GM18499 (cell line): ENCODE results near the gene HHAT.

Experiments
- ATAC-seq: cut with Tn5 transposase; IDR thresholded peaks from one replicate; pipeline ENCODE4 v1.9.1; 2021; ENCODE audit warnings: moderate number of reproducible peaks; ENCODE audit not compliant: insufficient read depth, unreplicated experiment

The HHAT gene

DNA sequence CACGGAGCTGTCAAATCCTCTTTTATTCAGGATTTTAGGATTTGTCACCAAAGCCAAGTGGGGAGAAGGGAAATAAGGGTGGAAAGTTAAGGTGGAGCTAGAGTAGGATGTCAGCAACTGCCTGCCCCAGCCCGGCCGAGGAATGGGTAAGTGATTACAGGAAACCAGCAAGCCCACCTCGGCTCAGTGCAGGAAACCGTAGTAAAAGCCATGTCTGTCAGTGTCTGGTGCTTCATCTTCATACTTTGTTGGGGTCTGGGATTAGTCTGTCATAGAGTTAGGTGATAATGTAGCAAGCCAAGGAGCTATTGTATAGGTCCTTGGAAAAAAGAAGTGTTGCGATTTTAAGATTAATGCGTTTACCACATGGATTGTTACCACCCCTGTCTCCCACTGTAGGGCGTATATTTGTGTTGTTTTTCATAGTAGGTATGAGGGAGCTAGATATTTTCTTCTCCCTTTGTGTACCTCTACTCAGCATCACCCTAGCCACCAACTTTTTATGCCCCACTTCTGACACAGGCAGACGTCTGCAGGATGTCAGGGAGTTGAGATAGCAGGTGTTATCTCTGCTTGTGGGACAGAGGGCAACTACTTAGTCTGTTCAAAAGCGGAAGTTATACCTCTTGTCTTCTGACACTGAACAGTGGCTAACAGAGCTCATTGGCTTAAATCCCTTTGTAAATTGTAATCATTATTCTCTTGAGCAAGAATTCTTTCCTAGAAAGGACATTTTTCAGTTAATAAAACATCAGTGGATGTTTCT, 253.7 kb downstream of the HHAT start:
- ATAC-seq, result no peak

DNA sequence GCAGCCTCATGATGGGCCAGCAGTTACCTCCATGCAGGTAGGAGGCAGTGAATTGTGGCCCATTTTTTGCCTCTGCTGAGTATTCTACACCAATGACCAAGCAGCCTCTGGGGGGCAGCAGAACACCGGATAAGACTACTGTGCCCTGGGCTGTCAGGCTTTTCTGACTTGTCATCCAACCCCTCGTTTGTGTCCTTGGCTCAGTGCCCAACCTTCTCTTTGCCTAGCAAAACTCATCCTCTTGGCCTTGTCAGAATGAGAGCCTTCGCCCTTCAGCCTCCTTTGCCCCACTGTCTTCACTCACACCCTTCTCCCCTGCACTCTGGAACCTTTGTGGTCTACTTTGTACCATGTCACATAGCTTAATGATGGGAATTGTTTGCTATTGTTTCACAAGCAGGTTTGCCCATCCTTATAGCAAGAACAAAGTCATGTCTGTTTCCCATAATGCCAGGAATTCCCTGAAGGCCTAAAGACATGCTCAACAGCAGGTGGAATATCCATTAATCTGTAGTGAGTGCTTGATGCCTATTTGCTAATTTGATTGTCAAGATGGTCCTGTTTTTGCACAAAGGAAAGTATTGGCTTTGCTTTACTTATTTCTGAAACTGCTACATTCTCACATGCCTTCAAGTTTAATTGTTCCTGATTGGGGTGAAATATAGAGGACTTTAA, 255.9 kb downstream of the HHAT start:
- peak; percentile 61 for ATAC-seq

DNA sequence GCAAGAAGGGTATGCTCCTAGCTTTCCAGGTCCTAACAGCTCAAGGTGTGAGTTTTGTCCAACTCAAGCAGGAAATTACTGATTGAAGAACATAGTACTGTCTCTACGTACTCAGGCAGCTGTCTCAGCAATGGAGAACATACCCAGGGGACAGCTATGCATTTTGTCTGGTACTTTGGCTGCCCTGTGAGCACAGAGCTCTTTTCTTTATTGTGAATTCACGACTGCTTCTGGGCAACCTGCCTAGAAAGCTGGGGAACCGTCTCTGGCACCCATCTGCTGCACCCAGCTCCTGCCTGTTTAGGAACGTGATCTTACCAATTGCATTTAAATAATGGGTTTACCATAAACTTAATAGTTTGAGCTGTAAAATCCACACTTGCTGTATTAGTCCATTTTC, 258.1 kb downstream of the HHAT start:
- ATAC-seq, result no peak

DNA sequence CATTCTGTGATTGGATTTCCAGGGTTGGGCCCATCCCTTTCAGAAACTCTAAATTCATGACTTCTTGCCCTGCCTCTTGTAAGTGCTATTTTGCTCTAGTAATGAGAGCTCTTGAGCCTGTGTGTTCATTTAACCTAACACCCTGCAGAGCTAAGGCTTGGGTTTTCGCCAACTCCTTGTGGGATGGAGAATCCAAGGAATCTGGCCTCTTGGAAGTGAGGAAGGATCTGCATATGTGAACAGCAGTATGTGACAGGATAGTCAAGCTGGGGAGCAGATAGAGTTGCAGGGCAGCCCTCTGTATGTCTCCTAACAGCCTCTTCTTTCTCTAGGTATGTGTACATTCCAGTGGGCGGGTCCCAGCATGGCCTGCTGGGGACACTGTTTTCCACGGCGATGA, 258.9 kb downstream of the HHAT start:
- ATAC-seq, result no peak

GRCh38 chr1:210588357-210588756, 259.7 kb downstream of the HHAT start:
- no peak for ATAC-seq

DNA sequence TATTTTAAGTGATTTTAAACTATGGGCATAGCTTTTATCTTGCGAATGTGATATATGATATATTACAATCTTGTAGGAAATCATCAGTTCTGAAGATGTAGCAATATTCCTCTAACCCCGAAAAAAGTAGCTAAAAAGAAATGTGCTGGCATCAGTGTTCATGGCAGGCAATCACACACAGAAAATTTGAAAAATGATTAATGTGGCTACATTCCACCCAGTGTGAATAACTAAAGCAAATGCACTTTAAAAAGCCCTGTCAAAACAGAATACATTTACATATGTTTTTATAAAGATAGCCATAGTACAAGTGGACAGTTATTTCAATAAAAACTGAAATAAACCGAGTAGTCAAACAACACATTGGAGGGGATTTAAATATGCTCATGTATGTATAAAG, 260.2 kb downstream of the HHAT start:
- ATAC-seq, result no peak

GRCh38 chr1:210591214-210591613, 262.5 kb downstream of the HHAT start:
- no peak for ATAC-seq

- ATAC-seq, result no peak
Measured at GRCh38 chr1:210594605-210595004, 265.9 kb downstream of the HHAT start.

DNA sequence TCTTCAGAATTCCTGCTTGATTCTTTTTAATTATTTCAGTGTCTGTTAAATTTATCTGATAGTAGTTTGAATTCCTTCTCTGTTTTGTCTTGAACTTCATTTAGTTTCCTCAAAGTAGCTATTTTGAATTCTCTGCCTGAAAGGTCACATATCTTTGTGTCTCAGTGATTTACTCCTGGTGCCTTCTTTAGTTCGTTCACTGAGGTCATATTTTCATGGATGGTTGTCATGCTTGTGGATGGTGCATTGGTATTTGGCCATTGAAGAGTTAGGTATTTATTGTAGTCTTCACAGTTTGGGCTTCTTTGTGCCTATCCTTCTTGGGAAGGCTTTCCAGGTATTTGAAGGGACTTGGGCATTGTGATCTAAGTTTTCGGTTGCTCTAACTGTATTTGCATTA, 267.9 kb downstream of the HHAT start:
- no peak for ATAC-seq

DNA sequence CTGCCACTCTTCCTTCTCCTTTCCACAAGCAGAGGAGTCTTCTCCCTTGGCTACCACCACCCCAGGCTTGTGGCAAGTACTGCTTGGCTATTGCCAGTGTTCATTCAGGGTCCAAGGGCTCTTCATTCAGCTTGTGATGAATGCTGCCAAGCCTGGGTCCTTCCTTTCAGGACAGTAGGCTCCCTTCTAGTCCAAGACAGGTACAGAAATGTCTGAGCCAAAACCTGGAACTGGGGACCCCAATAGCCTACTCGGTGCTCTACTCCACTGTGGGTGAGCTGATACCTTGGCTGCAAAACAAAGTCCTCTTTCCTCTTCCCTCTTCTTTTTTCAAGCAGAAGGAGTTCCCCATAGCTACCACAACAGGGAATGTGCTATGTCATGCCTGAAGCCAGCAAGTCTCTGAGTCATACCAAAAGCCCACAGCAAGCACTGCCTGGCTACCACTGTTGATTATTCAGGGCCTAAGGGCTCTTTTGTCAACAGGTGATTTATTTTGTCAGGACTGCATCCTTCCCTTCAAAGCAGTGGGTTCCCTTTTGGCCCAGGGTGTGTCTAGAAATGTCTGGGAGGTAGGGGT, 268.9 kb downstream of the HHAT start:
- peak; percentile 80 for ATAC-seq

DNA sequence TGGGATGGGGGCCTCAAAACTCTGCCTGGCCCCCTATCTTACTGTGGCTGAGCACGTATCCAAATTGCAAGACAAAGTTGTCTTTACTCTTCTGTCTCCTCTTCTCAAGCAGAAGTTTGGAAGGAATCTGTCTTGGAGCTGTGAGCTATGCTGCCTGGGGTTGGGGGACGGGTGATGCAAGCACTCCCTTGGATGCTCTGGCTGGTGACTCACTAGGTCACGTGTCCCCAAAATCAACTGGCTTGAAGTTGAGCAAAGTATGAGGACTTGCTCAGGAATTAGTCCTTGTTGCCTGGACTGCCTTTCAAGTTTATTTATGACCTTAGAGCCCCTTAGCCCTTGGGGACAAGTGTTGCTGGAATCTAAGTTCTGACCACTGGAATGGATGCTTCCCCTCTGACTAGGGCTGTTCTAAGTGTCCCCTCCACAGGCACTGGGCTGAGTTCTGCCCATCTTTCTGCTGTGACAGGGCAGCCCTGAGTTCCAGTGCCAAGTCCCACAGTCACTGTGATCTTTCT, 269.5 kb downstream of the HHAT start:
- ATAC-seq, result no peak

- no peak for ATAC-seq
Measured at GRCh38 chr1:210600421-210601159, 271.9 kb downstream of the HHAT start.

- ATAC-seq, result no peak
Measured at GRCh38 chr1:210603123-210603522, 274.4 kb downstream of the HHAT start.

GRCh38 chr1:210605099-210605498, 276.4 kb downstream of the HHAT start:
- ATAC-seq, result no peak

DNA sequence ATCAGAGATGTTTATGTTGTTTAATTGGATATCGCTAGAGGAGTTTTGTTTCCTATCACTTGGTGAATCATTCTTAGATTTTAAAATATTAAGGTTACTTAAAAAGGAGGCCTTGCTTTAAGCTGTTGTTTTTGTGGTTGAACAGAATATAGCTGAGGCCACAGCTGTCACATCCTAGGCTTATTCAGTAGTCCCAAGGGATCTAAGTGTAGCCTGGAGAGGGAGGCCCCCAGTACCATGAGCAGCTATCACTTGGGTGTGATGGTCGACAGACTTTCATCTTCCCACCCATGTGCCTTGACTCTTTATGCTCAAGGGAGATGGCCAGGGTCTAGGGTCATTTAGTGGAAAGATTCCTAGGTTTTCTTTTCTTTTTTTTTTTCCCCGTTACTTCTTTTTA, 278.7 kb downstream of the HHAT start:
- no peak for ATAC-seq

- ATAC-seq, result no peak
Measured at GRCh38 chr1:210608767-210609166, 280.1 kb downstream of the HHAT start.

DNA sequence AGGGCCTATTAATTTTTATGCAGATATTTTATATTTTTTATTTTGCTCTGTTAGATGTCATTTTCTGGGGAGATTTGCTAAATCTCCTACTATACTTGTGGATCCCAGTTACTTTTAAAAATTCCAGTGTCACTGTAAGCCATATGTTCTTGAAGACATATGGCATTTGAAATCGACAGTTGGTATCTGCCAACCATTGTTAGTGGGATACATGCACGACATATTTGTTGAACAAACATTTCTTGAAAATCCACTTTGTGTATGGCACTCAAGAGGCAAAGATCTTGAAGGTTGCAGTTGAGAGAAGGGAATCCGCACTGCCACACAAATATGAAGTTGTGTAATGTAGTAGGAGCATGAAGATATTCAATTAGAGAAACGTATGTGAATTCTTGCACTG, 287.7 kb downstream of the HHAT start:
- ATAC-seq, result no peak

- ATAC-seq, result no peak
Measured at GRCh38 chr1:210617293-210617692, 288.6 kb downstream of the HHAT start.

GRCh38 chr1:210618369-210618768, 289.7 kb downstream of the HHAT start:
- ATAC-seq, result no peak

DNA sequence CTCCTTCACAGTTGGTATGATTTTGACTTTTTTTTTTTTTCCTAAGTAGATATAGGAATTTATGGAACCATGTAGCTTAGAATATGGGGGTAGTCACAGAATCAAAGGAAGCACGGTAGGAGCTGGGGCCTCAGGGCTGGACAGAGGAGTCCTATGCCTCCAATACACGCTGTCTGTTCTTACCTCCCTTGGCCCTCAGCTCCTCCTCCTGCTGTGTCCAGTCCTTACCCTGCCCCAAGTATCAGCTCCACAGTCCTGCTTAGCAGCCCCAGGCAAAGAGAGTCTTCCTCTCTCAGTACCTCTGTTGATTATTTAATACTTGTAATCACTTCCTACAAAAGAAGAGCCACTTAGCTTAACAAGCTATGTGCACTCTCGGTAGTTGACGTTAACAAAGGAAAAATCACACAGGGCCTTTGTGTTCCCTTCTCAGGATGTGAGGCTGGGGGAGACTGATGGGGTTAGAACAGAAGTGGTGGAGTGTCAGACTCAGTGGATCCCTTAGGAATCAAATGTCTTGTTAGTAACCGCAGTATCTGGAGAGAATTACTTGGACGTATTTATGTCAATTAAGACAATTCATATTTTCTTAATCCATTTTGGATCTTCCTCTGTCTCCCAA, 292.3 kb downstream of the HHAT start:
- no peak for ATAC-seq
